Body of pancreas (tissue), 4 donors: ENCODE results near the gene GATAD2A. TPM values are rescaled to one million over a fixed set of nuclear protein-coding genes. Genes with fewer than 3 reads are reported as not detected.

ENCODE experiments used
- ATAC-seq: fragments of 150-250 bp; one replicate; pipeline ENCODE4 v1.9.1; 2016
- DNase-seq, 4 donors: peaks; one replicate each; pipeline ENCODE4 v3.0.0-alpha.2; 2019
- H3K27ac ChIP-seq, 4 donors: fragments of 200-600 bp; sonication (generic); 1 replicate in 3 of 4; 2 replicates in 1 of 4; pipeline versions ENCODE4 v1.5.1 to v1.6.1; 2016 to 2019; ENCODE audit warnings: mild to moderate bottlenecking in 1 of 4, mixed read lengths in 1 of 4, moderate library complexity in 1 of 4
- H3K27me3 ChIP-seq, 2 donors: fragments of 200-600 bp; sonication (generic); one replicate each; pipeline ENCODE4 v1.6.0; 2016; ENCODE audit warnings: mild to moderate bottlenecking in 1 of 2
- H3K36me3 ChIP-seq, 2 donors: fragments of 200-600 bp; sonication (generic); replicated peaks in 1 of 2; 2 replicates each; pipeline ENCODE4 v1.5.1; 2016; ENCODE audit warnings: low read depth in 2 of 2; ENCODE audit not compliant: insufficient read depth in 1 of 2
- H3K4me1 ChIP-seq: fragments of 200-600 bp; sonication (generic); one replicate; pipeline ENCODE4 v1.6.0; 2016
- H3K4me3 ChIP-seq, 2 donors: fragments of 200-600 bp; sonication (generic); 1 replicate in 1 of 2; 2 replicates in 1 of 2; pipeline ENCODE4 v1.5.1; 2016 to 2019
- H3K9me3 ChIP-seq, 3 donors: fragments of 200-600 bp; sonication (generic); 1 replicate in 2 of 3; 2 replicates in 1 of 3; pipeline ENCODE4 v1.5.1; 2016
- CTCF ChIP-seq, 7 experiments: fragments of 450-650 bp in 4 of 7; fragments of 200-600 bp in 3 of 7; sonication (generic) in 3 of 7; IDR thresholded peaks; one replicate each; pipeline ENCODE4 v1.5.1; 2016 to 2019; ENCODE audit warnings: antibody characterized with exemption in 7 of 7
- POLR2A ChIP-seq, 3 donors: fragments of 450-650 bp; IDR thresholded peaks; one replicate each; pipeline ENCODE4 v1.6.1; 2016; ENCODE audit warnings: antibody characterized with exemption in 3 of 3, mild to moderate bottlenecking in 2 of 3
- WGBS, 2 donors: methylation state at CpG; one replicate each; pipeline ENCODE4 v1.1.5; 2017; 5-methylcytosine and 5-hydroxymethylcytosine counted together
- intact Hi-C: fragments of 100-400 bp; cut with DNase I; formaldehyde crosslinking; loops from one replicate; pipeline ENCODE4 v1.15.1; 2023
- total RNA-seq, 2 donors: library from RNA; depleted of rRNA; stranded (reverse); fragments of >200 nt; gene quantifications; one replicate each; pipeline ENCODE4 v1.1.0, GENCODE V29; 2016

The GATAD2A gene
- total RNA-seq, 2 donors from 2014 or later = 30.0 to 35.8 TPM

GRCh38 chr19:19534556-19535265 is 129.2 kb downstream of the GATAD2A start:
- WGBS, 2 donors = 64 to 70% methylated on average over 16 to 27 of the region's 27 CpGs
- DNase-seq (no peak), ATAC-seq (no peak)

GRCh38 chr19:19535311-19536191 is 130.1 kb downstream of the GATAD2A start:
- Histone ChIP-seq H3K4me1 (peaks cover 29% of the 10 kb centered on the region), H3K9me3 (no peaks in the 10 kb centered on the region), H3K27ac (no peak overlapping the region), H3K27me3 (peaks cover 0 to 18% of the 10 kb centered on the region in 2 donors), H3K36me3 (no peaks in the 10 kb centered on the region), H3K4me3 (no peak overlapping the region)
- no peak for TF ChIP-seq POLR2A (IDR thresholded peaks at IDR 0.05)
- TF ChIP-seq CTCF (IDR thresholded peaks at IDR 0.05) = no peak
- ATAC-seq = no peak
- intact Hi-C loops = loop anchor here (5.0 kb wide), 1 partner anchor 422 kb away; no protein-coding TSS in a partner anchor
- no peak for DNase-seq
- WGBS, 2 donors = 82 to 89% methylated on average over 5 to 26 of the region's 34 CpGs

More at GRCh38 chr19:19534556-19535265, 129.2 kb downstream of the GATAD2A start:
- H3K27me3 ChIP-seq = peaks cover 0 to 18% of the 10 kb centered on the region in 2 donors
- H3K9me3 ChIP-seq = no peaks in the 10 kb centered on the region
- TF ChIP-seq POLR2A (IDR thresholded peaks at IDR 0.05) (no peak), CTCF (IDR thresholded peaks at IDR 0.05) (no peak)
- H3K36me3 ChIP-seq = no peaks in the 10 kb centered on the region
- peaks cover 24% of the 10 kb centered on the region for H3K4me1 ChIP-seq
- H3K27ac ChIP-seq = no peak overlapping the region
- no peak overlapping the region for H3K4me3 ChIP-seq
- intact Hi-C loops = loop anchor here (5.0 kb wide), 1 partner anchor 423 kb away; no protein-coding TSS in a partner anchor

- Histone ChIP-seq H3K4me3 (no peak overlapping the region), H3K36me3 (no peaks in the 10 kb centered on the region), H3K4me1 (peaks cover 31% of the 10 kb centered on the region), H3K9me3 (no peaks in the 10 kb centered on the region), H3K27ac (no peak overlapping the region), H3K27me3 (peaks cover 0 to 30% of the 10 kb centered on the region in 2 donors)
- peak in 1 of 4 donors; percentile 31 for DNase-seq
- 33 to 51% methylated on average over 17 to 56 of the region's 59 CpGs for WGBS, 2 donors
- intact Hi-C loops = loop anchor here (5.0 kb wide), 1 partner anchor 420 kb away; no protein-coding TSS in a partner anchor
- no peak for ATAC-seq
- TF ChIP-seq POLR2A (IDR thresholded peaks at IDR 0.05) = no peak
These were observed 131.9 kb downstream of the GATAD2A start for GRCh38 chr19:19537075-19538048.

GRCh38 chr19:19538061-19538784 is 132.7 kb downstream of the GATAD2A start, which contains the start of gene CILP2:
CILP2 (plus strand) TSS chr19:19538265; CDS start chr19:19538350, 85 bp downstream.
- WGBS, 2 donors = 2 to 4% methylated on average over 11 to 53 of the region's 56 CpGs
- intact Hi-C loops = loop anchor here (5.0 kb wide), 1 partner anchor 419 kb away; no protein-coding TSS in a partner anchor
- H3K27me3 ChIP-seq = peaks cover 0 to 30% of the 10 kb centered on the region in 2 donors
- no peak within 1 kb of the TSS for H3K27ac ChIP-seq
- TF ChIP-seq POLR2A (IDR thresholded peaks at IDR 0.05) (no peak), CTCF (IDR thresholded peaks at IDR 0.05) (no peak)
- peak; percentile 15 for ATAC-seq
- DNase-seq = peak in 3 of 4 donors; percentile 31 to 55 (median 35)
- H3K4me1 ChIP-seq = peaks cover 28% of the 10 kb centered on the region
- H3K36me3 ChIP-seq = no peaks in the 10 kb centered on the region
- no peak within 1 kb of the TSS for H3K4me3 ChIP-seq
- no peaks in the 10 kb centered on the region for H3K9me3 ChIP-seq
